Activated CD8-positive, alpha-beta memory T cell treated with anti-CD3 and anti-CD28 coated beads for 1 hour (primary cell): Measurements from ENCODE around the gene RNH1.
A peak's percentile ranks its signal among the peaks of the same experiment; 100 is the strongest.

Experiments used
- DNase-seq, 2 donors: peaks; one replicate each; pipeline ENCODE4 v3.0.0-alpha.2; 2020; ENCODE audit warnings: low read depth in 1 of 2; ENCODE audit errors: extremely low read depth in 1 of 2

Gene RNH1

DNA sequence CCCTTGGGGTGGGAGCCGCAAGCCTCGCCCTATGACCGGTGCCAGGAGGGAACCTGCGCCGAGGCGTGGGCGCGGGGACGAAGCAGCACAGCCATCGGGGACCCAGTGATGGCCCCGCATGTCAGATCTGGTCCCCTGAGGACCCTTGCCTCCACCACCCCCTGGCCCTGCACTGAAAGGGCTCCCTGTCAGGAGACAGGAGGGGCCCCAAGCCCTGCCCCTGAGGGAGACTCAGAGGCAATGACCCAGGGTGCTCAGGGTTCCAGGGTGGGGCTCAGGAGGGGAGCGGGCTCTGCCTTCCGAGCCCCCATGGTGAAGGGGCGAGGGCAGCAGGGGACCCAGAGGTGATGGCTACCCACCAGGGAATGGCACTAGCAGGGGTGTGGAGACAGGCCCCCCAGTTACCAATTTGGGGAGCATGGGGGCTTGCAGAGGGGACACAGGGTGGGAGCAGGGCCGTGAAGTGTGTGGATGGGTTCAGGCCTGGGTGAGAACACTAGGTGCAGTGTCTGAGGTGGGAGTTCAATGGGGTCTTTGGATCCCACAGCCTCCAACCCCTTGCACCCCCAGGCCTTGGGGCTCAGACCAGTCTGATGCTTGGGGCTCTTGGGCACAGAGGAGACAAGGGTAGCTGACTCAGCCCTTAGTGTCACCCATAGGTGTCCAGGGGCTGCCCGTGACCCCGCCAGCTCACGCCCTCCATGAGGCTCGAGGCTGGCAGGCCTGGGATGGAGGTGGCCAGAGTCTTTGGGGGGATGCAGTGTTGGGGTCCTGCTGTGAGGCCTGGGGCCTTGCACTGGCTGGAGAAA, 30.8 kb upstream of the RNH1 start:
- DNase-seq: no peak

DNA sequence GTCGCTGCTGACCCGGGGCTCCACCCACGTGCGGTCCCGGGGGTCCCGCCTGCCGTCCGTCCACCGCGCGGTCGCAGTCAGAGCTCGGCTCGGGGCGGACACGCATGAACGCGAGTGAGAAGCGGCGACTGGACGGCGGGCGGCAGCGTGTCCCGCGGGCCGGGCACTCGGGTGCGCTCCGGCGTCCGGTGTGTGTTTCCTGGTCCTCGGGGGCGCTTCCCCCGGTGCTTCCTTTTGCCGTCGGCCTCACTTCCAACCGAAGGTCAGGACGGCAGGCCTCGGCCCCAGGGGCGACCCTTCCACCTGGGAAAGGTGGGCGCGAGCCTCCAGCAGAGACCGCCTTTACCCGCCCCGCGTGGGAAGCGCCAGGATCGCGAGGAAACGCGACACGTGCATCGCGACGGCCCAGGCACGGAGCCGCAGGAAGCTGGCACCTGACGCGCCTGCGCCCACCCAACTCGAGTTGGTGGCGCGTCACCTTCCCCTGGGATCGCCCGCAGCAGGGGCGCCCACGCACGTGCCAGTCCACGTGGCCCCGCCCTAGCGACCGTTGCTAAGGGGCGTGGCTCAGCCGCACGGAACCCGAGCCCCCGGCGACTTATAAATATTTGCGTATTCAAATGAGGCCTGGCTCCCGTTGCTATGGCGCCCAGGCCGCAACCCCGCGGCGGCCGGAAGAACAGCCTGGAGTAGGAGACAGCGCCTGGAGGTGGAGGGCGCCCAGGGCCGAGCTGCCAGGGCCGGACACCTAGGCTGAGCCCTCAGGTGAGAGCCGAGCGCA, 30.0 kb upstream of the RNH1 start, which contains the start of gene LRRC56:
Gene LRRC56, plus strand, starts transcription at position 687 of the 781 bp plus-strand sequence. CDS start 3,158 bp downstream, outside the sequence.
- DNase-seq: peak; percentile 86 to 88

DNA sequence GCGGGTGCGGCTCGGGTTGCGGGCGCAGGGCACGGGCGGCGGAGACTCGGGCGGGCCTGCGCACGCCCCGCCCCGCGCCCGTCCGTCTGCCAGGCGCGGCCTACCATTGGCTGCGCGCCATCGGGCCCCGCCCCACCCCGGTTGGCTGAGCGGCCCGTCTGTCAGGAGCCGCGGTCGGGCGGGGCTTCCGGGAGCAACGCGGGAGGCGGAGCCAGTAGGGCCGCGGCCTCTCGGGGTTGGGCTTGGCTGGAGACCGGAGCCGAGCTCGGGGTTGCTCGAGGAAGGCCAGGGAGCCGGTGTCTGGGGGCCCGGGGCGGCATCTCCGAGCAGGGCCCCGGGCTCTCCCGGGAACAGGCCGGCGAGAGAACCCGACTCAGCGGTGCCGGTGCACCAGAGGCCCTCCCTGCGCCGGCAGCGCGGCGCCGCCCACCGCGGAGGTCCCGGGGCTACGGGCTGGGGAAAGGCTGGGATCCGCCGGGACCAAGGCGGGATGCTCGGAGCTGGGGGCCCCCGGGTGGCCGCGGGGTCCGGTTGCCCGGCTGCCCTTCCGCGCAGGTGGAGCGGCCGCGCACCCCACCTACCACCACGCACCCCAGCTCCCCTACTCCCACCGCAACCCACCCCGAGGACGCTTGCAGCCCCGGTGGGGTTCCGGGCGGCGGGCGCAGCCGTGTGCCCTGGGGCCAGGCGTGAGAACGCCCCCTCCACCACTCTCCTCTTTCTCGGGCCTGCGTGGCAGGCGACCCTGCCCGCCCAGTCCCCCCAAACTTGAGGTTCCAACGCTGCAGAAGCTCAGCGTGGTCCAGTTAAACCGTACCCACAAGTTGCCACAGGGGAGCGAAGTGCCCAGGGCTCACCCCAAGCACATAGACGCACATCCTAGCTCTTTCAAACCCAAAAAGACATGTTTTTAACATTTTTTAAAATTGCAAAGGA, 28.7 kb upstream of the RNH1 start, which contains the start of gene HRAS:
Gene HRAS, minus strand, starts transcription at position 58 of the 936 bp plus-strand sequence.
- DNase-seq: peak; percentile 87 to 95

DNA sequence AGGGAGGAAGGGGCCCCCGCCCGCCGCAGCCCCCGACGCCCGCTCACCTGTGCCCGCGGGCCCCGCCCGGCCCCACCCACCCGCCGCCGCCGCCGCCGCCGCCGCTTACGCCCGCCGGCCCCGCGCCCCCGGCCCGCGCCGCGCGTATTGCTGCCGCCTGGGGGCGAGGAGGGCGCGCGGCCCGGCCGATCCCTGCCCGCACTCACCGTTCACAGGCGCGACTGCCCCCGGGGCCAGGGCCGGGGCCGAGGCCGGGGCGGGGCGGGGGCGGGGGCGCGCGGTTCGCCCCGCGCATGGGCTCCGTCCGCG, 28.1 kb upstream of the RNH1 start:
- DNase-seq: no peak

DNA sequence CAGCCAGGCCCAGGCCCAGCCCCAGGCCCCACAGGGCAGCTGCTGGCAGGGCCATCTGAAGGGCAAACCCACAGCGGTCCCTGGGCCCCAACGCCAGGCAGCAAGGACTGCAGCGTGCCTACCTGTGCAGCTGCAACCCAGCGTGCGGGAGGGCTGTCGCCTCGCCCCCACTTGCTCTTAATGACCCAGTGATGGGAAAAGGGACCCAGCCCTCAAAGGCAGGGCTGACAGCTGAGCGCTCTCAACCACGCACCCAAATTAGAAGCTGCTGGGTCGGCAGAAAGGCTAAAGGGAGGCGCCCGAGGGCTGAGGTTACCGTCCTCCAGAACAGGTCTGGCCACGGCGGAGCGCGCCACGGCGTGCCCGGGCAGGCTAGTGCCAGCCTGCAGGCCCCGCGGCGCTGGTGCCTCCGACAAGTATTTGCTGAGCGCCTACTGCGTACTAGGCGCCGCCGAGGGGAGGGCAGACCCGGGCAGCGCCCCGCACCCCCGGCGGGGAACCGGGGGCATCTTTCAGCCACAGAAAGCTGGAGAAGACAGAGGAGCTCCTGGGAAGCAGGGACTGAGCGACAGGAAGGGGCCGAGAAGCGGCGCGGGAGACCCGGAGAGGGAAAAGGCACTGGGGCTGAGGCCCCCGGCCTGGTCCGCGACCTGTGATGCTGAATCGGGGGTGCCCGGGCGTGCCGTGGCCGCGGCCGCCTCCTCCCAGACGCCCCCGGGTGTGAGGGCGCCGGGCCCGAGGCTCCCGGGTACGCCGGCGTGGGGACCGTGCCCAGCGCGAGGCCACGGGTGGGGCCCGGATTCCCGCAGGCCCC, 27.6 kb upstream of the RNH1 start:
- DNase-seq: no peak

DNA sequence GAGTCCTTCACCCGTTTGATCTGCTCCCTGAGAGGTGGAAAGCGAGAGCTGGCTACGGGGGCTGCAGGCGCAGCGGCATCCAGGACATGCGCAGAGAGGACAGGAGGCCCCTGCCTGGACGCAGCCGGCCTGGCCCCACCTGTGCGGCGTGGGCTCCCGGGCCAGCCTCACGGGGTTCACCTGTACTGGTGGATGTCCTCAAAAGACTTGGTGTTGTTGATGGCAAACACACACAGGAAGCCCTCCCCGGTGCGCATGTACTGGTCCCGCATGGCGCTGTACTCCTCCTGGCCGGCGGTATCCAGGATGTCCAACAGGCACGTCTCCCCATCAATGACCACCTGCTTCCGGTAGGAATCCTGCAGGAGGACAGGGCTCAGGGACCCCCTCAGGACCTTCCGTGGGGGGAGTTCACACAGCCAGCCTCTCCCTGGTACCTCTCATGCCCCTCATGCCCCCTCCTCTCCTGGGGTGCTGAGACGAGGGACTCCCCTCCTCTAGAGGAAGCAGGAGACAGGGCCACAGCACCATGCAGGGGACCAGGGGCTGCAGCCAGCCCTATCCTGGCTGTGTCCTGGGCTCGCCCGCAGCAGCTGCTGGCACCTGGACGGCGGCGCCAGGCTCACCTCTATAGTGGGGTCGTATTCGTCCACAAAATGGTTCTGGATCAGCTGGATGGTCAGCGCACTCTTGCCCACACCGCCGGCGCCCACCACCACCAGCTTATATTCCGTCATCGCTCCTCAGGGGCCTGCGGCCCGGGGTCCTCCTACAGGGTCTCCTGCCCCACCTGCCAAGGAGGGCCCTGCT, 26.7 kb upstream of the RNH1 start:
- DNase-seq: no peak

GRCh38 chr11:532986-533585, 26.0 kb upstream of the RNH1 start:
- DNase-seq: no peak

DNA sequence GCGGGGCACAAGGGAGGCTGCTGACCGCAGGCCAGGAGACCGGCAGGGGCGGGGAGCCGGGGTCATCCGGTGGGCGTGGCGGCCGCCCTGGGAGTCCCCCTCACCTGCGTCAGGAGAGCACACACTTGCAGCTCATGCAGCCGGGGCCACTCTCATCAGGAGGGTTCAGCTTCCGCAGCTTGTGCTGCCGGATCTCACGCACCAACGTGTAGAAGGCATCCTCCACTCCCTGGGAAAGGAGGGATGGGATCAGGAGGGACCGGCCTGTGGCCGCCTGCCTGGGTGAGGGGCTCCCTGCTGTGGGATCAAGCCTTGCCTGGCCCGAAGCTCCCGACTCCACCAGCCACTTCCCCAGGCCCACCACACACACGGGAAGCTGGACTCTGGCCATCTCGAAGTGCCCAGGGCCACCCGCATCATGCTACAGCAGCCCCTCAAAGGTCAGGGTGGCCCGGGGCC, 25.5 kb upstream of the RNH1 start:
- DNase-seq: no peak

- DNase-seq: no peak
Measured at GRCh38 chr11:531919-532526, 25.0 kb upstream of the RNH1 start.

GRCh38 chr11:530960-531831, 24.2 kb upstream of the RNH1 start:
- no peak for DNase-seq

DNA sequence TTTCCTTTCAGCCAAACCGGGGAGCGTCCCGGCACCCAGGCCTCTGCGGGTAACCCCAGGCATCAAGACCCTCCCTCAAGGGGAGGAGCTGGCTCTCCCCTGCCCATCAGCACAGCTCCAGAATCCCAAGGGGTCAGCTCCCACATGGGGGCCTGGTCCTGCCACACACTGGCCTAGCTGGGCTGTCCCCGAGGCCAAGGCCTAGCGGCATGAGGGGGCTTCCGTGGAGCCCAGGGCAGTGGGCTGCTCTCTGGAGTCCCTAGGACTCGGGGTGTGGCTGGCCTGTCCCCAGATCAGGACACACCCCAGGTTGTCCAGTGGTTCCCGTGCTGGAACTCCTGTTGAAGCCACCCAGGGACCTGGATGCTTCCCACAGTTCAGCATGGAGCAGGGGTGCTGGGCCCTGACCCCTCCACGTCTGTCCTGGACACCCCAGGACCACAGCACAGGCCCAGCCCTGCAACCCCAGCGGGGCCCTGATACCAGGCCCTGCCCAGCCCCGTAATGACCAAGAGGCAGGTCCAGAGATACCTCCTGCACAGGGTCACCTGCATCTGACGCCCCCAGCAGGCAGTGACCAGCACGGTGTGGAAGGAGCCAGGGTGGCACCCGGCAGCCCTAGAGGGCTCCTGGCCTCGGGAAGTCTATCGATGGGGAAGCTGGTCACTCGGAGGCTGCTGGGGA, 22.8 kb upstream of the RNH1 start:
- no peak for DNase-seq

DNA sequence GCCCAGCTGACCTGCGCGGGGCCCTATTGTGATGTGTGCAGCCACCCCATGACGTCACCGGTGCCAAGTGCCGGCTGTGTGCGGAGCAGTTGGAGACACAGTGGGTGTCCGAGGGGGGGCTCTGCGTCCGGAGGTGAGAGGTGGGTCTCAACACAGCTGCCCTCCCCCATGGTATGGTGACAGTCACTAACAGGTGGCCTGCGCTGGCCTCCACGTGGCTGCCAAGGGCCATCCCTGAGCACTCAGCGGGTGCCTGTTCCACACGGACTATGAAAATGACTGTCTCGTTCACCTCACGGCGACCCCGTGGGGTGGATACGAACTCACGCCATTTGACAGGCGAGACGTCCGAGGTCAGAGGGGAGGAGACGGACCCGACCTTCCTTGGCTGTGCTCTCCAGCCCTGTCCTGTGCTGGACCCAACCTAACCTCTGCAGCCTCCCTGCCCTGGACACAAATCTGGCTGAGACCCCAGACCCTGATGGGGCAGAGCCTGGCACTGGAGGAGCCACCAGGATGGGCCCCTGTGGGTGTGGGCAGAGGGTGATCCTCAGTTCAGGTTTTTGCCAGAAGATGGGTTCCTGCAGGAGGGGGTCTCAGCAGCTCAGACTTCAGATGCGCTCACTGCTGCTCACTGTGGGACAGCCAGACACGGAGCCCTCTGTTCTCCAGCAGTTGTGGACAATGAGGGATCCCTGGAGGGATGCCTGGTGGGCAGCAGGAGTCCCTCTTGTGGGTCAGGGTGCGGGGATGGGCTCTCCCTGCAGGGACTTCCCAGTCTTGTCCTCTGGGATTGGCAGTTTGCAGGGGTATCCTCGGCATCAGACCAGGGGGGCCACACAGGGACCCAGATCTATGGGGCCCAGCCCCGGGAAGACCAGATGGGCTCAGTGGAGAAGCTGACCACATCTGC, 22.0 kb upstream of the RNH1 start:
- DNase-seq: no peak

GRCh38 chr11:528166-528814, 21.2 kb upstream of the RNH1 start:
- DNase-seq: no peak

GRCh38 chr11:526192-526591, 19.1 kb upstream of the RNH1 start:
- no peak for DNase-seq

- no peak for DNase-seq
Measured at GRCh38 chr11:521177-521688, 14.2 kb upstream of the RNH1 start.
